ENCODE results near the gene MOB3A.

MOB3A gene

DNA sequence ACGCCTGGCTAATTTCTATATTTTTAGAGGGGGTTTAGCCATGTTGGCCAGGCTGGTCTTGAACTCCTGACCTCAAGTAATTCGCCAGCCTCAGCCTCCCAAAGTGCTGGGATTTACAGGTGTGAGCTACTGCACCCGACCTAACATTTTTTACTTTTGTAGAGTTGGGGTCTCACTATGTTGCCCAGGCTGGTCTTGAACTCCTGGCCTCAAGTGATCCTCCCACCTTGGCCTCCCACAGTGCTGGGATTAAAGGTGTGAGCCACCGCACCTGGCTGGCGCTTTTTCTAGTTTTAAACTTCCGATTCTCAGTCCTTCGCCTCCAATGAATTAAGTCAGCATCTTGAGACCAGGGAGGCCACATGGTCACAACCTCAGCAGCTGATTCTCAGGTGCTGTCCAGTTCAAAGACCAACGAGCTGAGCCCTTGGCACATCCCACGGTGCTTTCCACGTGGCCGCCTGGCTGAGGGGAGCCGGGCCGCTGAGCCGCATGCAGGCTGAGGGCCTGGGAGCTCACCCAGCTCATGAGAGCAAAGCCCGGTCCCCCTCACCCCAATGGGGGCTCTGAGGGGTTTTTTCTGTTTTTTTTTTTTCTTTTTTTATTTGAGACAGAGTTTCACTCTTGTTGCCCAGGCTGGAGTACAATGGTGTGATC lies 46.2 kb upstream of the MOB3A start:
- ChIA-PET CTCF (no interaction called here), POLR2A (interaction anchor here (0.7 kb wide), 1 partner anchor 87 kb away, joined by 3 read pairs; no protein-coding TSS in a partner anchor)
- TF ChIP-seq BCL11A (tag by site-specific recombination; IDR thresholded peaks at IDR 0.05; ENCODE audit: low read depth) (no peak), ZNF121 (tag by site-specific recombination; IDR thresholded peaks at IDR 0.05) (peak; percentile 88)

DNA sequence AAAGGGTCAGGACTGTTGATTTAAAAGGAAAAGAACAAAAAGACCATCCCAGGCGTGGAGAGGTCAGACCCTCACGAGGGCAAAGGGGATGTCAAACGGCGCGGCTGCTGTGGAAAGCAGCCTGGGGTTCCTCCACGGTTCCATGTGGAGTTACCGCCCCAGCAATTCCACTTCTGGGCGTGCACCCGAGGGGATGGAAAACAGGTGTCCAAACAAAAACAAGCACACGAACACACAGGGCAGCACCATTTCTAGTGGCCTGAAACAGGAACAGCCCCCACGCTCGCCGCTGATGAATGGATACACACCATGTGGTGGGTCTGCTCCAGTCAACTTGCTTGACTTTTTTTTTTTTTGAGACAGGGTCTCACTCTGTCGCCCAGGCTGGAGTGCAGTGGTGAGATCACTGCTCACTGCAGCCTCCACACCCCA lies 44.0 kb upstream of the MOB3A start:
- TF ChIP-seq ZNF768 (tag by site-specific recombination; IDR thresholded peaks at IDR 0.05) = no peak
- peak; percentile 61; the same call in 1 of the 2 replicates for TF ChIP-seq KLF1 (tag by site-specific recombination; IDR thresholded peaks at IDR 0.05)
- no peak for TF ChIP-seq ZNF76 (tag by site-specific recombination; IDR thresholded peaks at IDR 0.05; ENCODE audit: borderline replicate concordance, low read depth)
- peak; percentile 41; the same call in 1 of the 2 replicates for TF ChIP-seq ZNF121 (tag by site-specific recombination; IDR thresholded peaks at IDR 0.05)
- CTCF ChIA-PET = no interaction called here
- no peak overlapping the region for H3K4me3 ChIP-seq (ENCODE audit: low read depth, low read length)
- peaks cover 19 to 68% of the 10 kb centered on the region in 2 experiments; a peak in 2 of 3 replicates for H3K36me3 ChIP-seq (ENCODE audit: control insufficient read depth in 2 of 2, insufficient read depth in 1 of 2, low read length in 2 of 2)
- no peaks in the 10 kb centered on the region for H3K9me3 ChIP-seq (ENCODE audit: control insufficient read depth, insufficient read depth, low read depth, low read length)
- no peaks in the 10 kb centered on the region for H3K4me1 ChIP-seq (ENCODE audit: control insufficient read depth, insufficient read depth, low read length)
- POLR2A ChIA-PET = interaction anchor here (0.6 kb wide), 1 partner anchor 919 kb away, joined by 3 read pairs; no protein-coding TSS in a partner anchor
- no peak overlapping the region for H3K27ac ChIP-seq (ENCODE audit: extremely low read depth, low read depth, low read length)

More for the DNA sequence above, 46.2 kb upstream of the MOB3A start:
- Histone ChIP-seq H3K27ac (ENCODE audit: extremely low read depth, low read depth, low read length) (no peak overlapping the region), H3K4me3 (ENCODE audit: low read depth, low read length) (no peak overlapping the region), H3K4me1 (ENCODE audit: control insufficient read depth, insufficient read depth, low read length) (no peaks in the 10 kb centered on the region), H3K9me3 (ENCODE audit: control insufficient read depth, insufficient read depth, low read depth, low read length) (no peaks in the 10 kb centered on the region), H3K36me3 (ENCODE audit: control insufficient read depth in 2 of 2, insufficient read depth in 1 of 2, low read length in 2 of 2) (peaks cover 16 to 64% of the 10 kb centered on the region in 2 experiments; a peak in 2 of 3 replicates)

DNA sequence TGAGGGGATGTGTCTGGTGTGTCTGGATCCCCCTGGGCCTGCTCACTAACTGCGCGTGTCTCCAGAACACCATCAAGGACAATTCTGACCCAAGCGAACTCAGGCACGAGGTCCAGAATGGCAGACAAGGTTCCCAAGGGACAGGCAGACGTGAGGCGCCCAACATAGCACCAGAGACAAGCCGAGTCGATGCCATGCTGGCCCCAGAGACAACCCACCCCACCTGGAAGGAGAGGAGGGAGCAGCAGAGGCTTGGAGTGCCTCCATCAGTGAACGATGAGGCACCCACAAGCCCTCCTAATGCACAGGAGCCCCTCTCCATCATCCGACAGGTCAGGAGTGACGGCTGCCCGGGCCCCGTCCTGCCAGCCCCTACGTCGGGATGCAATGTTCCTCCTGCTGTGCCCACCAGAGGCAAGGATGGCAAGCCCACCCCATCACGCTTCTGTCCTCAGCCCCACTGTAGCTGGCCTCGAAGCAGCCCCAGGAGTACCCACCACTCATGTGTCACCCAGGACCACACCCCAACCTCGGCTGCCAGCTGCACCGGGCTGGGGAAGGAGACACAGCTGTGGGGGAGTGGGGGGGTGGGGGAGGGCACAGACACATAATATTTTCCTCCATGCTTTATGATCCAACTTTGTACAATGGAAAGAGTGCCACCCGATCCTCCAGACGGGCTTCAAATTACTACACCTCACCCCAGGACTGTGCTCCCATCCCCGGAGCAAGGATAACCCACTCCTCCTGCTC lies 43.4 kb upstream of the MOB3A start:
- CTCF ChIA-PET = no interaction called here

DNA sequence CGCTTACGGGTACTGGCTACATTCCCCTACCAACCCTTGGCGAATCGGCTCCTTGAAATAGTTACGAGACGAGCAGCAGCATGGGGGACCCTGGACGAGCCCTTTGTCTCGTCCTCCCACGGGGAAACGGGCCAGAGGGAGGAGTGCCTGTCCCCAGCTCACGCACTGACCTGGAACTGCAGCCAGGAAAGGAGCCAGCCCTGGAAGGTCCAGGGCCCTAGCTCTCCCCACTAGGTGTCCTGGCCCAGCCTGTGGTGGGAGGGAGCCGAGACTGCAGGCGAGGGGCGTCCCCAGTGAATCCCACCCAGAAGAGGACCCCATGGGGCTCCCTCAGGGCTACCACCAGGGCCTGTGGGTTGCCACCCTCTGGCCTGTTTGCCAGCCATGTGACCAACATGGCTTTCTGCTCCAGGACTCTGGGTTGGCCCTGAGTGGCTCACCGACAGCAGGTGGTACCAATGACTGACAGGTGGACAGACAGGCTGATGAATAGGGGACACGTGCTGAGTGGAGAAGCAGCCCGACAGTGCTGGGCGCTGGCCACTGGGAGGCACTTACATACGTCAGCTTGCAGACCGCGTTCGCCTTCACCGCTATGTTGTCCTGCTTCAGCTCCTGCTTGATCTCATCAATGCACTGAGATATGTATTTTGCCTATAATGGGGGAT lies 42.1 kb upstream of the MOB3A start:
- Histone ChIP-seq H3K9me3 (ENCODE audit: control insufficient read depth, insufficient read depth, low read depth, low read length) (no peaks in the 10 kb centered on the region), H3K27ac (ENCODE audit: extremely low read depth, low read depth, low read length) (no peak overlapping the region), H3K4me1 (ENCODE audit: control insufficient read depth, insufficient read depth, low read length) (no peaks in the 10 kb centered on the region), H3K4me3 (ENCODE audit: low read depth, low read length) (no peak overlapping the region), H3K36me3 (ENCODE audit: control insufficient read depth in 2 of 2, insufficient read depth in 1 of 2, low read length in 2 of 2) (peaks cover 28 to 64% of the 10 kb centered on the region in 2 experiments; a peak in 2 of 3 replicates)
- ChIA-PET CTCF (no interaction called here), POLR2A (interaction anchor here (0.6 to 0.7 kb wide), 3 partner anchors 15 to 294 kb away, joined by 3 to 8 read pairs (median 6); no protein-coding TSS in a partner anchor)
- TF ChIP-seq ZNF624 (tag by site-specific recombination; IDR thresholded peaks at IDR 0.05) (no peak), ZFP41 (tag by site-specific recombination; IDR thresholded peaks at IDR 0.05; ENCODE audit: borderline replicate concordance) (no peak), SETDB1 (IDR thresholded peaks at IDR 0.05; ENCODE audit: insufficient read length, low read length) (no peak), ZNF830 (tag by site-specific recombination; IDR thresholded peaks at IDR 0.05; ENCODE audit: low read depth) (no peak), ZNF623 (tag by site-specific recombination; IDR thresholded peaks at IDR 0.05) (no peak), ZFP69B (tag by site-specific recombination; IDR thresholded peaks at IDR 0.05) (no peak), ZNF707 (tag by site-specific recombination; IDR thresholded peaks at IDR 0.05) (no peak), ZNF514 (tag by site-specific recombination; IDR thresholded peaks at IDR 0.05) (no peak), ZNF132 (tag by site-specific recombination; IDR thresholded peaks at IDR 0.05; ENCODE audit: borderline replicate concordance) (no peak)
- TF ChIP-seq, protein P1, sequence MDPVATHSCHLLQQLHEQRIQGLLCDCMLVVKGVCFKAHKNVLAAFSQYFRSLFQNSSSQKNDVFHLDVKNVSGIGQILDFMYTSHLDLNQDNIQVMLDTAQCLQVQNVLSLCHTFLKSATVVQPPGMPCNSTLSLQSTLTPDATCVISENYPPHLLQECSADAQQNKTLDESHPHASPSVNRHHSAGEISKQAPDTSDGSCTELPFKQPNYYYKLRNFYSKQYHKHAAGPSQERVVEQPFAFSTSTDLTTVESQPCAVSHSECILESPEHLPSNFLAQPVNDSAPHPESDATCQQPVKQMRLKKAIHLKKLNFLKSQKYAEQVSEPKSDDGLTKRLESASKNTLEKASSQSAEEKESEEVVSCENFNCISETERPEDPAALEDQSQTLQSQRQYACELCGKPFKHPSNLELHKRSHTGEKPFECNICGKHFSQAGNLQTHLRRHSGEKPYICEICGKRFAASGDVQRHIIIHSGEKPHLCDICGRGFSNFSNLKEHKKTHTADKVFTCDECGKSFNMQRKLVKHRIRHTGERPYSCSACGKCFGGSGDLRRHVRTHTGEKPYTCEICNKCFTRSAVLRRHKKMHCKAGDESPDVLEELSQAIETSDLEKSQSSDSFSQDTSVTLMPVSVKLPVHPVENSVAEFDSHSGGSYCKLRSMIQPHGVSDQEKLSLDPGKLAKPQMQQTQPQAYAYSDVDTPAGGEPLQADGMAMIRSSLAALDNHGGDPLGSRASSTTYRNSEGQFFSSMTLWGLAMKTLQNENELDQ (tag by site-specific recombination; IDR thresholded peaks at IDR 0.05; ENCODE audit: low read depth) = no peak

More for the DNA sequence above, 43.4 kb upstream of the MOB3A start:
- Histone ChIP-seq H3K4me1 (ENCODE audit: control insufficient read depth, insufficient read depth, low read length) (no peaks in the 10 kb centered on the region), H3K36me3 (ENCODE audit: control insufficient read depth in 2 of 2, insufficient read depth in 1 of 2, low read length in 2 of 2) (peaks cover 19 to 63% of the 10 kb centered on the region in 2 experiments; a peak in 2 of 3 replicates), H3K4me3 (ENCODE audit: low read depth, low read length) (no peak overlapping the region), H3K9me3 (ENCODE audit: control insufficient read depth, insufficient read depth, low read depth, low read length) (no peaks in the 10 kb centered on the region), H3K27ac (ENCODE audit: extremely low read depth, low read depth, low read length) (peak overlapping the region; percentile 40; the same call in 1 of the 2 replicates)
- POLR2A ChIA-PET = no interaction called here
- TF ChIP-seq KLF10 (tag by site-specific recombination; IDR thresholded peaks at IDR 0.05) = no peak
- no peak for TF ChIP-seq ZNF324 (tag by site-specific recombination; IDR thresholded peaks at IDR 0.05)
- TF ChIP-seq ZNF266 (tag by site-specific recombination; IDR thresholded peaks at IDR 0.05; ENCODE audit: low read depth) = no peak
- no peak for TF ChIP-seq ZNF629 (tag by site-specific recombination; IDR thresholded peaks at IDR 0.05)
- TF ChIP-seq WT1 (tag by site-specific recombination; IDR thresholded peaks at IDR 0.05) = no peak
- no peak for TF ChIP-seq KLF9 (tag by site-specific recombination; IDR thresholded peaks at IDR 0.05; ENCODE audit: low read depth)

All from HEK293 (cell line).